Nephron (organoid): ENCODE data around the gene DNASE2.

Source experiments
- H3K27ac Mint-ChIP-seq, 3 experiments: 2 replicates each; pipeline ENCODE4 v1.8.0; 2020; ENCODE audit warnings: mixed read lengths in 3 of 3, mild to moderate bottlenecking in 2 of 3, moderate library complexity in 1 of 3
- H3K27me3 Mint-ChIP-seq: 2 replicates; pipeline ENCODE4 v1.8.0; 2021; ENCODE audit warnings: low read depth, mild to moderate bottlenecking, moderate library complexity, mixed read lengths
- H3K36me3 Mint-ChIP-seq: 2 replicates; pipeline ENCODE4 v1.8.0; 2020; ENCODE audit warnings: low read depth, mixed read lengths
- H3K4me1 Mint-ChIP-seq: 2 replicates; pipeline ENCODE4 v1.8.0; 2020; ENCODE audit warnings: mixed read lengths
- H3K4me3 Mint-ChIP-seq, 3 experiments: 2 replicates each; pipeline ENCODE4 v1.8.0; 2020; ENCODE audit warnings: mild to moderate bottlenecking in 3 of 3, mixed read lengths in 3 of 3, moderate library complexity in 2 of 3
- H3K9me3 Mint-ChIP-seq: 2 replicates; pipeline ENCODE4 v1.8.0; 2020; ENCODE audit warnings: mixed read lengths
- CTCF ChIP-seq, 3 experiments: fragments of 200-600 bp; sonication (generic); IDR thresholded peaks; one replicate each; pipeline ENCODE4 v1.5.0; 2021; ENCODE audit warnings: antibody characterized with exemption in 3 of 3; ENCODE audit not compliant: unreplicated experiment in 3 of 3

The DNASE2 gene

GRCh38 chr19:12888006-12888603, 6.9 kb upstream of the DNASE2 start:
- no peak for TF ChIP-seq CTCF (IDR thresholded peaks at IDR 0.05; ENCODE audit: unreplicated experiment in 3 of 3)
- Mint-ChIP-seq H3K27ac (no peak overlapping the region), H3K4me1 (peaks cover 15% of the 10 kb centered on the region), H3K9me3 (peaks cover 3% of the 10 kb centered on the region), H3K4me3 (no peak overlapping the region), H3K36me3 (no peaks in the 10 kb centered on the region), H3K27me3 (peaks cover 60% of the 10 kb centered on the region)

GRCh38 chr19:12886969-12887747, 5.9 kb upstream of the DNASE2 start, which contains the start of gene KLF1:
KLF1 (minus strand) TSS chr19:12887201; CDS start chr19:12887140, 61 bp downstream.
- Mint-ChIP-seq H3K9me3 (peaks cover 3% of the 10 kb centered on the region), H3K27me3 (peaks cover 67% of the 10 kb centered on the region), H3K36me3 (no peaks in the 10 kb centered on the region), H3K4me3 (peak within 1 kb of the TSS; percentile 35 to 74 (median 55)), H3K4me1 (peaks cover 15% of the 10 kb centered on the region), H3K27ac (no peak within 1 kb of the TSS)
- TF ChIP-seq CTCF (IDR thresholded peaks at IDR 0.05; ENCODE audit: unreplicated experiment in 3 of 3): no peak

DNA sequence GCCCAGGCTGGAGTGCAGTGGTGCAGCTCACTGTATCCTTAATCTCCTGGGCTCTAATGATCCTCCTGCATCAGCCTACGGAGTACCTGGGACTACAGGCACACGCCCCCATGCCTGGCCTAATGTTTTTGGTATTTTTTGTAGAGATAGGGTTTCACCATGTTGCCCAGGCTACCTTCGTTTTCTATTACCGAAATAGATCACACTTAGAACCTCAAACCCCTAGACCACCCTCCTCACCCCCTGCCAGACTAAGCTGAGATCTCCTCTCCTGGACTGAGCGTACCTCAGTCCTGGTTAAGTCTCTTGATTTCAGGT, 5.4 kb upstream of the DNASE2 start:
- Mint-ChIP-seq H3K4me3 (peak overlapping the region; percentile 35 to 74 (median 55)), H3K27ac (no peak overlapping the region), H3K9me3 (peaks cover 3% of the 10 kb centered on the region), H3K36me3 (no peaks in the 10 kb centered on the region), H3K4me1 (peaks cover 15% of the 10 kb centered on the region), H3K27me3 (peaks cover 67% of the 10 kb centered on the region)
- TF ChIP-seq CTCF (IDR thresholded peaks at IDR 0.05; ENCODE audit: unreplicated experiment in 3 of 3): no peak

- Mint-ChIP-seq H3K27me3 (peaks cover 70% of the 10 kb centered on the region), H3K4me3 (peak overlapping the region; percentile 35 to 74 (median 55)), H3K36me3 (no peaks in the 10 kb centered on the region), H3K9me3 (peaks cover 3% of the 10 kb centered on the region), H3K4me1 (peaks cover 12% of the 10 kb centered on the region), H3K27ac (no peak overlapping the region)
- no peak for TF ChIP-seq CTCF (IDR thresholded peaks at IDR 0.05; ENCODE audit: unreplicated experiment in 3 of 3)
These were observed 4.8 kb upstream of the DNASE2 start for GRCh38 chr19:12885749-12886650.

DNA sequence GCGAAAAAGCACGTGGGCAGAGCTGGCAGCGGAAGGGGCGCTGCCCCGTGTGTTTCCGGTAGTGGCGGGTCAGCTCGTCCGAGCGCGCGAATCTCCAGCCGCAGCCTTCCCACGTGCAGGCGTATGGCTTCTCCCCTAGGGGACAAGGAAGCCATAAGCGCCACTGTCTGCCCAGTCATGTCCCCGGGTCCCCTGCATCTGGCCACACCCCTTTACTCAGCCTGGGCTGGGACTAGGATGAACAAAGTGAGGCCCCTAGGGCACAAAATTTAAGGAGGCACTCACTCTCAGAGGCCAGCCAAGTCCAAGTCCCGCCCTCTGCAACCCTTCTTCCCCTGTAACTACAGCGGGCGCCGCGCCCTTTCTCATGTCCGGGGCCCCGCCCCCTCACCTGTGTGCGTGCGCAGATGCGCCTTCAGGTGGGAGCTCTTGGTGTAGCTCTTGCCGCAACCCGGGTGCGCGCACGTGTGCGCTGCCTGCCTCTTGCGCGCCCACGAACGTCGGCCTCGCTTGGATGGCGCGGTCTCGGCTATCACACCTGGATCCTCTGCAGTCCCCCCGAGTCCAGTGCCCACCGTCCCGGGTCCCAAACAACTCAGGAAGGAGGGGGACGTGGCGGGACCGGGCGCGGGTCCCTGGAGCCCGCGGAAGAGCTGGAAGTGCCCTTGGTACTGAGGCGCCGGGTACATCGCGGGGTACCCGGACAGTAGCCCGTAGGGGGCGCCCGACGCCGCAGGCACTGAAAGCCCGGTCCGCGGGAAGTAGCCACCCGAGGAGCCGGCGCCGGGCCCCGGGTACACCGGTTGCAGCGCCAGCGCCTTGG, 3.9 kb upstream of the DNASE2 start:
- peaks cover 5% of the 10 kb centered on the region for H3K4me1 Mint-ChIP-seq
- peak overlapping the region; percentile 44 to 71 (median 53) for H3K4me3 Mint-ChIP-seq
- H3K27me3 Mint-ChIP-seq: peaks cover 69% of the 10 kb centered on the region
- peaks cover 3% of the 10 kb centered on the region for H3K9me3 Mint-ChIP-seq
- no peak overlapping the region for H3K27ac Mint-ChIP-seq
- no peaks in the 10 kb centered on the region for H3K36me3 Mint-ChIP-seq
- TF ChIP-seq CTCF (IDR thresholded peaks at IDR 0.05; ENCODE audit: unreplicated experiment in 3 of 3): peak; percentile 38 to 54 (median 48)
